Measurements from ENCODE around the gene ITPR3.

ITPR3 gene

DNA sequence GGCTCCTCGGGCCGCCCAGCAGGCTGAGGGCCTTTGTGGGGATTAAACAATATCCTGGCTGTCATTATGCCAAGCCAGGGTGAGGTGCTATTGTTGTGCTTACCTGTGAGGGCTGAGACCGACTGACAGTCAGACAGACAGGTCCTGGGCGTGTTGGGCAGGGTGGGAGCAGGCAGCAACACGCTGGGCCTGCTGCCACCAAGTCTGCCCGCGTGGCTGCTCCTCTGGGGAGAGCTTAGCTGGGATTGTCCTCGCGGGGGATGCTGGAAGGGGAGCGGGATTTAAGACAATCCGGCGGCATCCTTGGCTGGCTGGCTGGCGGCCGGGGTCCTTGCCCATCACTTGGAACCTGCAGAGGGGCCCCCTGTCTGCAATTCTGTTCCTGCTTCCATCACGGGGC lies 20.0 kb downstream of the ITPR3 start:
- 87 to 92% methylated on average over 6 to 15 of the region's 15 CpGs for WGBS, 2 experiments (ENCODE audit: insufficient coverage in 2 of 2)
- Histone ChIP-seq H3K27ac (ENCODE audit: low read depth, low read length, severe bottlenecking) (no peak overlapping the region), H3K4me3 (ENCODE audit: extremely low read depth, insufficient read depth, low read length, poor library complexity, severe bottlenecking) (no peak overlapping the region), H3K9me3 (ENCODE audit: control insufficient read depth, low read length) (no peaks in the 10 kb centered on the region), H3K4me1 (ENCODE audit: control insufficient read depth, insufficient read depth, low read length, poor library complexity, severe bottlenecking) (no peaks in the 10 kb centered on the region), H3K36me3 (ENCODE audit: control insufficient read depth, insufficient read depth, low read length) (no peaks in the 10 kb centered on the region)

DNA sequence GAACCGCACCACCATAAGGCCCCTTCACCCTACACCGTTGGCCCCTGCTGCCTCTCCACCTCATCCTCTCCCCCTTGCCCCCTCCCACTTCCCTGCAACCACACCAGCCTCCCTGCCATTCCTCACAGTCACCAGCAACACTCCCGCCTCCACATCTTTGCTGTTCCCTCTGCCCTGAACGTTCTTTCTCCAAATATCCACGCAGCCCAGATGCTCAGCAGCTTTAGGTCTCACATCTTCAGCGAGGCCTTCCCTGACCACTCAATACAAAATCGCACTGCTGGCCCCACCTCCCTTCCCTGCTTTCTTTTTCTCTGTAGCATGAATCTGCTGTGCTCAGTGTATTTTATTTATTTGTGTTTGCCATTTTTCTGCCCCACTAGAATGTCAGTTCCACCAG lies 20.5 kb downstream of the ITPR3 start:
- no peak overlapping the region for H3K27ac ChIP-seq (ENCODE audit: low read depth, low read length, severe bottlenecking)
- no peaks in the 10 kb centered on the region for H3K36me3 ChIP-seq (ENCODE audit: control insufficient read depth, insufficient read depth, low read length)
- no peak overlapping the region for H3K4me3 ChIP-seq (ENCODE audit: extremely low read depth, insufficient read depth, low read length, poor library complexity, severe bottlenecking)
- H3K4me1 ChIP-seq (ENCODE audit: control insufficient read depth, insufficient read depth, low read length, poor library complexity, severe bottlenecking): no peaks in the 10 kb centered on the region
- 77 to 84% methylated on average over 5 to 6 of the region's 7 CpGs for WGBS, 2 experiments (ENCODE audit: insufficient coverage in 2 of 2)
- H3K9me3 ChIP-seq (ENCODE audit: control insufficient read depth, low read length): no peaks in the 10 kb centered on the region

DNA sequence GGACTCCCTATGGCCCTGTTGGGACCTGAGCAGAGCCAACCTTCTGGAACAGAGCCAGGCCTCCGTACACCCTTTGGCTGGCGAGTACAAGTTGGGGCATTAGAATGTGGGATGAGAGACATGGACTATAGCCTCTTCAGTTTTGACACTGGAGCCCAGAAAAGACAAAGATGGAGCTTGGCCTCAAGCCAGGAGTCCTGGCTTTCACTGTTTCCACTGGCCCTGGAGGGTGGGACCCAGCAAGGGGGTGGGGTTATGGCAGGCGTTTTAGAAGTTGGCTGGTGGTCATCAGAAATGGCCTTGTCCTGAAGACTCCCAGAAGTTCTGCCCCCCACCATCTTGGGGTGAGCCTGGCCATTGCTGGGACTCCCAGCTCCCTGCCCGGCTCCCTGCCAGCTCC lies 21.8 kb downstream of the ITPR3 start:
- H3K36me3 ChIP-seq (ENCODE audit: control insufficient read depth, insufficient read depth, low read length): no peaks in the 10 kb centered on the region
- no peak overlapping the region for H3K4me3 ChIP-seq (ENCODE audit: extremely low read depth, insufficient read depth, low read length, poor library complexity, severe bottlenecking)
- H3K9me3 ChIP-seq (ENCODE audit: control insufficient read depth, low read length): no peaks in the 10 kb centered on the region
- 96 to 97% methylated on average over 3 of the region's 4 CpGs for WGBS, 2 experiments (ENCODE audit: insufficient coverage in 2 of 2)
- H3K27ac ChIP-seq (ENCODE audit: low read depth, low read length, severe bottlenecking): no peak overlapping the region
- no peaks in the 10 kb centered on the region for H3K4me1 ChIP-seq (ENCODE audit: control insufficient read depth, insufficient read depth, low read length, poor library complexity, severe bottlenecking)

DNA sequence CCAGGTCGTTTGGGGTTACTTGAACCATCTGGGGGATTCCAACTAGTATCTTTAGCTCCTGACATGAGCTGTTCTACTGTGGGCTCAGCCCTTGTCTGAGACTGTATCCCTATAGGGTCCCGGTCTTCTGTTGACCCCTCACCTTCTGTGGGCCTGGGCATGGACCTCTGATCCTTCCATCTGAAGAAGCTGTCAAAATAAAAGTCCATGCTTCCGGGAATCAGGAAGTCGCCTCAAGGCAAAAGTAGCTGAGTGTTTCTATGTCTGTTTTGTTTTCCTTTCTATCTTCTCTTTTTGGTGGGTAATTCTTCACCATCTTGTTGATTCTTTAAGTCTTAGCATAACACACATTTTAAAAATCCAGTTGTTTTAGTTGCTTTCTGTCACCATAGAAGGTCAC lies 30.3 kb downstream of the ITPR3 start:
- no peak overlapping the region for H3K4me3 ChIP-seq (ENCODE audit: extremely low read depth, insufficient read depth, low read length, poor library complexity, severe bottlenecking)
- H3K4me1 ChIP-seq (ENCODE audit: control insufficient read depth, insufficient read depth, low read length, poor library complexity, severe bottlenecking): no peaks in the 10 kb centered on the region
- H3K9me3 ChIP-seq (ENCODE audit: control insufficient read depth, low read length): no peaks in the 10 kb centered on the region
- WGBS, 2 experiments (ENCODE audit: insufficient coverage in 2 of 2): 85 to 86% methylated on average over 2 to 3 of the region's 4 CpGs
- H3K27ac ChIP-seq (ENCODE audit: low read depth, low read length, severe bottlenecking): no peak overlapping the region
- H3K36me3 ChIP-seq (ENCODE audit: control insufficient read depth, insufficient read depth, low read length): no peaks in the 10 kb centered on the region

DNA sequence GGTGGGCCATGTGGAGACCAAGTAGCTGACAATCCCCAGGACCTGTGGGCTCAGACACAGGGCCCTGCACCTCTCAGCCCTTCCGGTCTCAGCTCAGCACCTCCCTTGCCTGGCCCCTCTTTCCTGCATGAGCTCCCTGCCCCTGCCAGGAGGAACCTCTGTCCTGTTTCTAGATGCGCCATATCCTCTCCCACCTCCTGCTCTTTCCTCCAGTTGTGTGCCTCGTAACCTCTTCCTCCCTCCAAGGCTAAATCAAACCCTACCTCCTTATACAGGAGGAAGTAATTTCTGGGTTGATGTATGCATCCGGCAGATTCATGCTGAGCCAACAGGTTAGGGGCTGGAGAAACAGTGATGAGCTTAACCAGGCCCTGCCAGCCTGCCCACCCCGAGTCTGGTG lies 30.9 kb downstream of the ITPR3 start:
- H3K9me3 ChIP-seq (ENCODE audit: control insufficient read depth, low read length): no peaks in the 10 kb centered on the region
- no peaks in the 10 kb centered on the region for H3K4me1 ChIP-seq (ENCODE audit: control insufficient read depth, insufficient read depth, low read length, poor library complexity, severe bottlenecking)
- 95 to 100% methylated on average over 1 of the region's 5 CpGs for WGBS, 2 experiments (ENCODE audit: insufficient coverage in 2 of 2)
- H3K4me3 ChIP-seq (ENCODE audit: extremely low read depth, insufficient read depth, low read length, poor library complexity, severe bottlenecking): no peak overlapping the region
- no peaks in the 10 kb centered on the region for H3K36me3 ChIP-seq (ENCODE audit: control insufficient read depth, insufficient read depth, low read length)
- H3K27ac ChIP-seq (ENCODE audit: low read depth, low read length, severe bottlenecking): no peak overlapping the region

DNA sequence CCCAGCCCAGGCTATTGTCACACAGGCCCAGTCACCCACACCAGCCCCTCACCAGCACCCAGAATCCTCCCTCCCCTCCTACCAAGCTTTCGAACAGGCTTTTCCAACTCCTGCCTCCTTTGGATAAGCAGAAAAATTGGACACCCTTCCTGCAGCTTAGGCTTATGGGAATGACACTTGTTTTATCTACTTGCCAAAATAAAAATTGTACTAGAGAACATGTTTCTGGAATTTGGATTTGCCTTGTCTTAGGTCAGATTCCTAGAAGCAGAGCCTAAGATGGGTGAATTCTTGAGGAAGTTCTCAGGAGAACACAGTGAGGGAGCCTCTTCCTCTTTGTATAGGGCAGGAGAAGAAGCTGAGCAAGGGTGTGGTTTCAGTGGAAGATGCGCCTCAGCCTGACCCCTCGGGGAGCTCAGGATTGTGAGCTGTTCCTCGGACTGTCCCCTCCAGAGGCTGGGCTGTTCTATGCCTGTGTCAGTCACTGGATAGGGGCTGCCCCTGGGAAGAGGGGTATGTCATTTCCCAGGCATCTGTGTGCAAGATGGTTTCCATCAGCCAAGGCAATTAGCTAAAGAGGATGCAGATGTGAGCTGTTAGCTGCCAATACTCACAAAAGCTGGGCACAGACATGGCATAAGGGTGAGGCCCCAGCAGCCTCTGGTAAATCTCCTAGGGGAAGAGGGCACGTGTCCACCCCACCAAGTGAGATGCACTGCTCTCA lies 33.9 kb downstream of the ITPR3 start:
- no peak overlapping the region for H3K27ac ChIP-seq (ENCODE audit: low read depth, low read length, severe bottlenecking)
- no peak overlapping the region for H3K4me3 ChIP-seq (ENCODE audit: extremely low read depth, insufficient read depth, low read length, poor library complexity, severe bottlenecking)
- no peaks in the 10 kb centered on the region for H3K9me3 ChIP-seq (ENCODE audit: control insufficient read depth, low read length)
- H3K36me3 ChIP-seq (ENCODE audit: control insufficient read depth, insufficient read depth, low read length): no peaks in the 10 kb centered on the region
- 79 to 82% methylated on average over 3 to 4 of the region's 5 CpGs for WGBS, 2 experiments (ENCODE audit: insufficient coverage in 2 of 2)
- H3K4me1 ChIP-seq (ENCODE audit: control insufficient read depth, insufficient read depth, low read length, poor library complexity, severe bottlenecking): no peaks in the 10 kb centered on the region

DNA sequence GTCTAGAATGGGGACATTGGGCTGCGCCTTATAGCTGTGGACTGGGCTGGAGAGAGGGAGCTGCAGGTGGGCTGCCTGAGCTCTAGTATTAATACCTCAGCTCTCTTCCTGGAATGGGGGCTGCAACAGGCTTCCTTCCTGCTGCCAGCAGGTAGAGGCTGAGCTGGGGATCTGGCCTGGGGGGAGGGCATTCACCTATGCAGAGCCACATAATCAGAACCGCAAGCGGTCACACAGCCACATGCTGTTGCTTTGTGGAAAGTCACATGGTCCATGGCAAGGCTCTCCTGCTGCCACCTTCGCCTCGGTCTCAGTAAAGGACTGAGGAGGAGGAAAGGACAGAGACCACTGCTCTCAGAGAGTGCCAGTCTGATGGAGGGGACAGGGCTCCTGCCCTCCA lies 35.7 kb downstream of the ITPR3 start:
- Histone ChIP-seq H3K36me3 (ENCODE audit: control insufficient read depth, insufficient read depth, low read length) (no peaks in the 10 kb centered on the region), H3K27ac (ENCODE audit: low read depth, low read length, severe bottlenecking) (no peak overlapping the region), H3K4me3 (ENCODE audit: extremely low read depth, insufficient read depth, low read length, poor library complexity, severe bottlenecking) (no peak overlapping the region), H3K4me1 (ENCODE audit: control insufficient read depth, insufficient read depth, low read length, poor library complexity, severe bottlenecking) (no peaks in the 10 kb centered on the region), H3K9me3 (ENCODE audit: control insufficient read depth, low read length) (no peaks in the 10 kb centered on the region)
- 68 to 83% methylated on average over 4 to 5 of the region's 5 CpGs for WGBS, 2 experiments (ENCODE audit: insufficient coverage in 2 of 2)

DNA sequence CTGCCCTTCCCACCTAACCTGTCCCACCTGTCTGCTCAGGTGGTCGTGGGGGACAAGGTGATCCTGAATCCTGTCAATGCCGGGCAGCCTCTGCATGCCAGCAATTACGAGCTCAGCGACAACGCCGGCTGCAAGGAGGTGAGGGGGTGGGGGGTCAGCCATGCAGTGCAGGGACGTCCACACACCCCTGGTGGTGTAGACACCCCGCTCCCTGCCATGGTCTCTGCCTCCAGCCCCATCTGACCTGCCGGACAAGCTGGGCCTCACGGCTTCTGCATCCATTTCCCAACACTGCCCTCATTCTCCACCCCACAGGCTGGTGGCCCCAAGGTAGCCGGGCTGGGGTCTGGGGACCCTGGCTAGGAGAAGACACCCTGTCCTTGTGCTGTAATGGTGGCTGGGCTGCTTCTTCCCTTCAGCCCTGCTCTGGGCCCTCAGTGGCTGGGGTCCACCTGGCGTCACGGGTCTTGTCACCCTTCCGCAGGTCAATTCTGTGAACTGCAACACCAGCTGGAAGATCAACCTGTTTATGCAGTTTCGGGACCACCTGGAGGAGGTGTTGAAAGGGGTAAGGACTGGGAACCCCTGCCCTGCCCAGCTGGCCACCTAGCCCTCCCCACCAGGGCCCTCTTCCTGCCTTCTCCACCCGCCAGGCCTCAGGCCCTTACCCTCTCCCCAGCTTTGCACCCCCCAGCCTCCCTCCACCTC lies 38.0 kb downstream of the ITPR3 start:
- no peaks in the 10 kb centered on the region for H3K36me3 ChIP-seq (ENCODE audit: control insufficient read depth, insufficient read depth, low read length)
- no peak overlapping the region for H3K27ac ChIP-seq (ENCODE audit: low read depth, low read length, severe bottlenecking)
- WGBS, 2 experiments (ENCODE audit: insufficient coverage in 2 of 2): 93 to 96% methylated on average over 12 to 13 of the region's 16 CpGs

DNA sequence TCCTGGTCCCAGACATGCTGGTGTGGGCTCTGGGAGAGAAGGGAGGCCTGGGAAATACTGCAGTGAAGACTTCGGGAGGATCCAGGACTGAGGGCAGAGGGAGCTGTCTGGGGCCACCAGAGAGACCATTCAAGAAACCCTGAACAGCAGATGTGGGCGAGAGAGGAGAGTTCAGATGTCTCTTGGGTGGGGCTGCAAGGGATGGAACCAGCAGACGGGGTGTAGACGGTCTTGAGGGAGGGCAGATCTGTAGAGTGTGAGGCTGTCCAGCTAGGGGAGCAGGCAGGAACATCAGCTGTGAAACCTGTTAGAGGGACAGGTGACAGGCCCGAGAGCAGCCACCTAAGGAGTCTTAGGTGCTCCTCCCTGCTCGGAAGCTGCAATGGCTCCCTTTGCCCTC lies 38.9 kb downstream of the ITPR3 start:
- Histone ChIP-seq H3K36me3 (ENCODE audit: control insufficient read depth, insufficient read depth, low read length) (no peaks in the 10 kb centered on the region), H3K9me3 (ENCODE audit: control insufficient read depth, low read length) (no peaks in the 10 kb centered on the region), H3K27ac (ENCODE audit: low read depth, low read length, severe bottlenecking) (no peak overlapping the region), H3K4me1 (ENCODE audit: control insufficient read depth, insufficient read depth, low read length, poor library complexity, severe bottlenecking) (no peaks in the 10 kb centered on the region), H3K4me3 (ENCODE audit: extremely low read depth, insufficient read depth, low read length, poor library complexity, severe bottlenecking) (no peak overlapping the region)
- WGBS, 2 experiments (ENCODE audit: insufficient coverage in 2 of 2): 91 to 94% methylated on average over 6 of the region's 6 CpGs

More for the DNA sequence above, 38.0 kb downstream of the ITPR3 start:
- Histone ChIP-seq H3K4me1 (ENCODE audit: control insufficient read depth, insufficient read depth, low read length, poor library complexity, severe bottlenecking) (no peaks in the 10 kb centered on the region), H3K4me3 (ENCODE audit: extremely low read depth, insufficient read depth, low read length, poor library complexity, severe bottlenecking) (no peak overlapping the region), H3K9me3 (ENCODE audit: control insufficient read depth, low read length) (no peaks in the 10 kb centered on the region)

DNA sequence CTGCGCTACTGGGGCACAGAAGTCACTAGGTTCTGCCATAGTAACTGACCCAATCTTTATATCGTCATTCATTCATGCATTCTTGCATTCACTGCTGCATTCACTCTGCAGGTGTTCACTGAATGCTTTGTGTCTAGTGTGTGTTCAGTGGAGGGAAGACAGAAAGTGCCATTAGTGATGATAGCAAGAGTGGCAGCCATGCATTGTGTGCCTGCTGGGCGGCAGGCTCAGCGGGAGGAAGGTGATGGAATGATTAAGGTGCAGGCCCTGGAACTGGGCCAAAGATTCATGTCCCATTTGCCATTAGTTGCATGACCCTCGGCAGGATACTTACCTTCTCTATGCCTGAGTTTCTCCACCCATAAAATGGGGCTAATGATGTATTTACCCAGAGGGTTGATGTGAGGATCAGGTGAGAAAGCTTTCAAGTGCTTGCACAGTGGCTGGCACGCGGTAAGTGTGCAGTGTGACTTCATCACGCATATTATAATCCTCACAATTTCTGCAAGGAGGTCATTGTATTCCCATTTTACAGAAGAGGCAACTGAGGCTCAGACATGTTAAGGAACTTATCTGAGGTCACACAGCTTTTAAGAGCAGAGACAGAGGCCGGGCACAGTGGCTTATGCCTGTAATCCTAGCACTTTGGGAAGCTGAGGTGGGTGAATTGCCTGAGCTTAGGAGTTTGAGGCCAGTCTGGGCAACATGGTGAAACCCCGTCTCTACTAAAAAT lies 40.1 kb downstream of the ITPR3 start:
- Histone ChIP-seq H3K27ac (ENCODE audit: low read depth, low read length, severe bottlenecking) (no peak overlapping the region), H3K36me3 (ENCODE audit: control insufficient read depth, insufficient read depth, low read length) (no peaks in the 10 kb centered on the region), H3K4me1 (ENCODE audit: control insufficient read depth, insufficient read depth, low read length, poor library complexity, severe bottlenecking) (no peaks in the 10 kb centered on the region), H3K9me3 (ENCODE audit: control insufficient read depth, low read length) (no peaks in the 10 kb centered on the region), H3K4me3 (ENCODE audit: extremely low read depth, insufficient read depth, low read length, poor library complexity, severe bottlenecking) (no peak overlapping the region)
- 84 to 100% methylated on average over 2 to 7 of the region's 10 CpGs for WGBS, 2 experiments (ENCODE audit: insufficient coverage in 2 of 2)

Data from mesodermal cell (in vitro differentiated cells).